Measurements from ENCODE around the gene VAMP4.
A peak's percentile ranks its signal among the peaks of the same experiment; 100 is the strongest.
"Not testable (repeated sequence)": the region's sequence is repeated elsewhere in the genome, so short reads cannot be mapped to it uniquely, and the experiment has no call there.

VAMP4 gene

DNA sequence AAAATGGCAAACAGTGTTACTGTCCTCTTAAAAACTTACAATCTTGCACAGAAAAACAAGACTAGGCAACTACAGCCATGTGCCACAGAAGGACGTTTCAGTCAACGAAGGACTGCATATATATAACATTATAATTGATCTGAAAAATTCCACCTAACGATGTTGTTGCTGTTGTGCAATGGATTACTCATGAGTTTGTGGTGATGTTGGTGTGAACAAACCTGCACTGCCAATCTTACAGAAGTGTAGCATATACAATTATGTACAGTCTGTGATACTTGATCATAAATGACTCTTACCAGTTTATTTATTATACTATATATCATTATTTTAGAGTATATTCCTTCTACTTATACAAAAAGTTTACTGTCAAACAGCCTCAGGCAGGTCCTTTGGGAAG is 6.8 kb upstream of the VAMP4 start:
- no peak for DNase-seq

DNA sequence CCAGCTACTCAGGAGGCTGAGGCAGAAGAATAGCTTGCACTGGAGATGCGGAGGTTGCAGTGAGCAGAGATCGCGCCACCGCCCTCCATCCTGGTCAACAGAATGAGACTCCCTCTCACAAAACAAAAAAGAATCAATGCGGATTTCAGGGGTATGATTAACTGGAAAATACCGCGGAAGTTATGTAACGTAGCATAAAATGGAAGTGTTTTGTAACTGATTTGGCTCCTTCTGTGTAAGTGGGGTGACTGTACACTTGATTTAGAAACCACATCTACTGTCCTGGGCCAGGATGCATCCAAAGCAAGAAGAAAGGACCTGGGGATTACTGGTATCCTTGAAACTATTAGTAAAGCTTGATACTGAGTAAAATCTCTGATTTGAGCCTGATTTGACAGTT is 3.1 kb upstream of the VAMP4 start:
- no peak for DNase-seq

GRCh38 chr1:171743081-171743870 is 1.4 kb upstream of the VAMP4 start:
- DNase-seq, result no peak

GRCh38 chr1:171742577-171742922 is 685 bp upstream of the VAMP4 start:
- peak; percentile 15 for DNase-seq

DNA sequence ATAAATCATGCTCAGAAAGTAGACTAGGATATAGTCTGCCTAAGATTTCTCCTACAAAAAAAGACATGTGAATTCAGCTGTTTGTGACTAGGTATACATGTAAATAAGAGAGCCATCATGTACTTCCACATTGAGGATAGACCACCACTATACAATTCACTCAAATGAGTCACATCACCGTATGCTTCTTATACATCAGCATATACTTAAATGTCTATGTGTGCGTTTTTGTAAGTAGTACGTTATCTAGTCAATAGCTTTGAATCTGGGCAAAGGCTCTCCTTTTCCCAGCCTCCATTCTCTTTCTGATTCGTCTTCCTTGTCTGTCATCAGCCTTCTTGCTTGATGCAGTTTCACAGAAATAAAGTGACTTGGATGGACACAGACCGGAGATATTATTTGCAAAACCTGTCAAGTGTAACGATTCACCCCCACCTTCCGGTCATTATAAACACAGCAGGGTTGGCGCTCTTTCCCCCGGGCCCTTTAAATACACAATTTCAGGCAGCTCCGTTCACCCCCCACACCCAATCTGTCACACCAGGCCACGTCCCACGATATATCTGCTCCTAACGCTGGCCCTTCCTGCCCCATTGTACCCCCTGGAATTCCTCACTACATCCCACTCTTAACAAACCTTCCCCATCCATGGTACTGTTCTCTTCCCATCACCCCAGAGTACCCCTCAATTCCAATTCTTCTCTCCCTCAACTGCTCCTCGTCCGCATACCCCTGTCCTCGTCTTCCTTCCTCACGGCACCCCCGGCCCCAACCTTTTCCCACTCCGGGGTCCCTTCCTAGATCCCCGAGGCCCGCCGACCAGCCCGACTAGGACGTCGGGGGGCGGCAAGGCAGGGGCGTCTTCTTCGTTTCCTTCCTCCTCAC is 636 bp downstream of the VAMP4 start:
- DNase-seq, result peak; percentile 4

GRCh38 chr1:171740356-171740863 is 1.5 kb downstream of the VAMP4 start:
- no peak for DNase-seq

- no peak for DNase-seq
These were observed 2.2 kb downstream of the VAMP4 start for GRCh38 chr1:171739656-171740055.

GRCh38 chr1:171738911-171739310 is 3.0 kb downstream of the VAMP4 start:
- DNase-seq, result no peak

GRCh38 chr1:171736196-171736595 is 5.7 kb downstream of the VAMP4 start:
- no peak for DNase-seq

- no peak for DNase-seq
These were observed 11.8 kb downstream of the VAMP4 start for GRCh38 chr1:171730052-171730451.

DNA sequence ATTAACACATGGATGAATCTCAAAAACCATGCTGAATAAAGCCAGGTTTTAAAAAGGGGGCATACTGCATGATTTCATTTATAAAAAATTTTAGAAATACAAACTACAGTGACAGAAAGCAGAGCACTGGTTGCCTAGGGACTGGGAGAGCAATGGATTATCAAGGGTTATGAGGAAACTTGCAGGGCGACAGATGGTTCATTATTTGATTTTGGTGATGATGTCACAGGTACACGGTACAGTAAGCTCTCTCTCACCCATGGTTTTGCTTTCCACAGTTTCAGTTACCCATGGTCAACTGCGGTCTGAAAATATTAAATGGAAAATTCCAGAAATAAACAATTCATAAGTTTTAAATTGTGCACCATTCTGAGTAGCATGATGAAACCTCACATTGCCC is 14.1 kb downstream of the VAMP4 start:
- DNase-seq, result no peak

DNA sequence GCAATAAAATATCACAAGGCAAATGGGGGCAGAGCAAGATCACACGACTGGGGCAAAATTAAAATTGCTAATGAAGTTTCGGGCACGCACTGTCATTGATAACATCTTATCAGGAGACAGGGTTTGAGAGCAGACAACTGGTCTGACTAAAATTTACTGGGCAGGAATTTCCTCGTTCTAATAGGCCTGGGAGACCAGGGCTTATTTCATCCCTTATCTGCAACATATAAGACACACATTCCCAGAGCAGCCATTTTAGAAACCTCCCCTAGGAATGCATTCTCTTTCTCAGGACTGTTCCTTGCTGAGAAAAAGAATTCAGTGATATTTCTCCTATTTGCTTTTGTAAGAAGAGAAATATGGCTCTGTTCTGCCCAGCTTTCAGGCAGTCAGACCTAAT is 18.7 kb downstream of the VAMP4 start:
- not testable (repeated sequence) for DNase-seq

GRCh38 chr1:171718848-171719247 is 23.0 kb downstream of the VAMP4 start:
- no peak for DNase-seq

DNA sequence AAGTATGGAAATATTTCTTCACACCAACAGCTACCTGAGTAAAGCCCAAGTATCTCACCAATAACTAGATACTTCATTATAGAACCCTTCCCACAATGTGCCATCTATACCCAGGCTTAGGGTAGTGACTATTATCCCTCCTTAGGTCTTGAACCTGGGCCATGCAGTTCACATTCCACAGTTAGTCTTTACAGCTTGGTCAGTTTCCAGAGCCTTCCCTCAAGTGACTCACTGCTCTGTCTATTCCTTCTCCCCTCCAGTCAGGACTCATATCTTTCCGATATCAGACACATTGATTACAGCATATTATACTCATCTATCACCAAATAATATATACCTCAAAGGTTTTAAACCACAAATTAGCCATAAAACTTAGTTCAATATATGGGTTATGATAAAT is 23.6 kb downstream of the VAMP4 start:
- DNase-seq, result no peak

GRCh38 chr1:171717062-171717718 is 24.7 kb downstream of the VAMP4 start:
- no peak for DNase-seq

GRCh38 chr1:171716616-171717015 is 25.2 kb downstream of the VAMP4 start:
- no peak for DNase-seq

- no peak for DNase-seq
These were observed 26.0 kb downstream of the VAMP4 start for GRCh38 chr1:171715813-171716251.

GRCh38 chr1:171712341-171712740 is 29.5 kb downstream of the VAMP4 start:
- DNase-seq, result no peak

DNA sequence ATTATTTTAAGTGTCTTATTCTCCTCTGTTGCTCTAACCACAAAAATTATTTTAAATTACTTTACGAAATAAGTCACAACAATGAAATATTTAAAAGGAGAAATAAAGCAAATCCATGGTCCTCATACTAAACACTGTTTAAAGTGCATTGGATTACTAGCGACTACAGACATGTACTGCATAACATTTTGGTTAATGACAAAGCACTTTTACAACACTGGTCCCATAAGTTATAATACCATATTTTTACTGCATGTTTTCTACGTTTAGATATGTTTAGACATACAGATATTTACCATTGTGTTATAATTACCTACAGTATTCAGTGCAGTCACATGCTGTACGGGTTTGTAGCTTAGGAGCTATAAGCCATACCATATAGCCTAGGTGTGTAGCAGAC is 30.2 kb downstream of the VAMP4 start:
- no peak for DNase-seq

- no peak for DNase-seq
These were observed 34.3 kb downstream of the VAMP4 start for GRCh38 chr1:171707583-171707982.

GRCh38 chr1:171702598-171702997 is 39.3 kb downstream of the VAMP4 start:
- DNase-seq, result no peak

GRCh38 chr1:171699531-171699930 is 42.3 kb downstream of the VAMP4 start:
- no peak for DNase-seq

- DNase-seq, result not testable (repeated sequence)
These were observed 46.1 kb downstream of the VAMP4 start for GRCh38 chr1:171695772-171696171.

Measured in NCI-H510A (cell line).